HG02938 (cell line): ENCODE data around the gene SLC6A6.
"Not testable (repeated sequence)": the region's sequence is repeated elsewhere in the genome, so short reads cannot be mapped to it uniquely, and the experiment has no call there.

Experiments
- ATAC-seq: cut with Tn5 transposase; IDR thresholded peaks from one replicate; pipeline ENCODE4 v1.9.1; 2021; ENCODE audit warnings: mild to moderate bottlenecking, moderate library complexity; ENCODE audit not compliant: unreplicated experiment

Gene SLC6A6

GRCh38 chr3:14397531-14397930, 4.9 kb upstream of the SLC6A6 start:
- ATAC-seq, result no peak

- no peak for ATAC-seq
Observed at GRCh38 chr3:14397940-14398796, 4.2 kb upstream of the SLC6A6 start.

GRCh38 chr3:14398797-14399106, 3.7 kb upstream of the SLC6A6 start:
- no peak for ATAC-seq

GRCh38 chr3:14401692-14402303, 608 bp upstream of the SLC6A6 start:
- no peak for ATAC-seq

- ATAC-seq, result no peak
Observed at GRCh38 chr3:14403619-14404155, 1.3 kb downstream of the SLC6A6 start.

GRCh38 chr3:14404186-14404585, 1.8 kb downstream of the SLC6A6 start:
- ATAC-seq, result no peak

GRCh38 chr3:14404631-14405359, 2.4 kb downstream of the SLC6A6 start:
- ATAC-seq, result no peak

GRCh38 chr3:14405360-14406238, 3.2 kb downstream of the SLC6A6 start:
- no peak for ATAC-seq

GRCh38 chr3:14406336-14406735, 3.9 kb downstream of the SLC6A6 start:
- ATAC-seq, result no peak

GRCh38 chr3:14406766-14407165, 4.4 kb downstream of the SLC6A6 start:
- ATAC-seq, result no peak

GRCh38 chr3:14407203-14407602, 4.8 kb downstream of the SLC6A6 start:
- ATAC-seq, result no peak

- ATAC-seq, result not testable (repeated sequence)
Observed at GRCh38 chr3:14409779-14410063, 7.3 kb downstream of the SLC6A6 start.

GRCh38 chr3:14410106-14410502, 7.7 kb downstream of the SLC6A6 start:
- ATAC-seq, result no peak

- ATAC-seq, result no peak
Observed at GRCh38 chr3:14410503-14411165, 8.2 kb downstream of the SLC6A6 start.

- ATAC-seq, result no peak
Observed at GRCh38 chr3:14411166-14411526, 8.7 kb downstream of the SLC6A6 start.

- no peak for ATAC-seq
Observed at GRCh38 chr3:14411988-14412387, 9.6 kb downstream of the SLC6A6 start.

GRCh38 chr3:14412831-14413380, 10.5 kb downstream of the SLC6A6 start:
- ATAC-seq, result no peak

GRCh38 chr3:14413381-14414071, 11.1 kb downstream of the SLC6A6 start:
- no peak for ATAC-seq

GRCh38 chr3:14414846-14415464, 12.5 kb downstream of the SLC6A6 start:
- ATAC-seq, result no peak
